Activated T-helper 1 cell treated with anti-CD3 and anti-CD28 coated beads, Interleukin-2, amount 50 U/mL, for 16 hours (primary cell): ENCODE measurements around the gene ALOX12.
"Not testable (repeated sequence)": the region's sequence is repeated elsewhere in the genome, so short reads cannot be mapped to it uniquely, and the experiment has no call there.

Source experiments
- DNase-seq, 2 donors: peaks; one replicate each; pipeline ENCODE4 v3.0.0-alpha.2; 2020; ENCODE audit warnings: low read depth in 1 of 2, low spot score in 1 of 2

ALOX12 gene, protein sequence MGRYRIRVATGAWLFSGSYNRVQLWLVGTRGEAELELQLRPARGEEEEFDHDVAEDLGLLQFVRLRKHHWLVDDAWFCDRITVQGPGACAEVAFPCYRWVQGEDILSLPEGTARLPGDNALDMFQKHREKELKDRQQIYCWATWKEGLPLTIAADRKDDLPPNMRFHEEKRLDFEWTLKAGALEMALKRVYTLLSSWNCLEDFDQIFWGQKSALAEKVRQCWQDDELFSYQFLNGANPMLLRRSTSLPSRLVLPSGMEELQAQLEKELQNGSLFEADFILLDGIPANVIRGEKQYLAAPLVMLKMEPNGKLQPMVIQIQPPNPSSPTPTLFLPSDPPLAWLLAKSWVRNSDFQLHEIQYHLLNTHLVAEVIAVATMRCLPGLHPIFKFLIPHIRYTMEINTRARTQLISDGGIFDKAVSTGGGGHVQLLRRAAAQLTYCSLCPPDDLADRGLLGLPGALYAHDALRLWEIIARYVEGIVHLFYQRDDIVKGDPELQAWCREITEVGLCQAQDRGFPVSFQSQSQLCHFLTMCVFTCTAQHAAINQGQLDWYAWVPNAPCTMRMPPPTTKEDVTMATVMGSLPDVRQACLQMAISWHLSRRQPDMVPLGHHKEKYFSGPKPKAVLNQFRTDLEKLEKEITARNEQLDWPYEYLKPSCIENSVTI

DNA sequence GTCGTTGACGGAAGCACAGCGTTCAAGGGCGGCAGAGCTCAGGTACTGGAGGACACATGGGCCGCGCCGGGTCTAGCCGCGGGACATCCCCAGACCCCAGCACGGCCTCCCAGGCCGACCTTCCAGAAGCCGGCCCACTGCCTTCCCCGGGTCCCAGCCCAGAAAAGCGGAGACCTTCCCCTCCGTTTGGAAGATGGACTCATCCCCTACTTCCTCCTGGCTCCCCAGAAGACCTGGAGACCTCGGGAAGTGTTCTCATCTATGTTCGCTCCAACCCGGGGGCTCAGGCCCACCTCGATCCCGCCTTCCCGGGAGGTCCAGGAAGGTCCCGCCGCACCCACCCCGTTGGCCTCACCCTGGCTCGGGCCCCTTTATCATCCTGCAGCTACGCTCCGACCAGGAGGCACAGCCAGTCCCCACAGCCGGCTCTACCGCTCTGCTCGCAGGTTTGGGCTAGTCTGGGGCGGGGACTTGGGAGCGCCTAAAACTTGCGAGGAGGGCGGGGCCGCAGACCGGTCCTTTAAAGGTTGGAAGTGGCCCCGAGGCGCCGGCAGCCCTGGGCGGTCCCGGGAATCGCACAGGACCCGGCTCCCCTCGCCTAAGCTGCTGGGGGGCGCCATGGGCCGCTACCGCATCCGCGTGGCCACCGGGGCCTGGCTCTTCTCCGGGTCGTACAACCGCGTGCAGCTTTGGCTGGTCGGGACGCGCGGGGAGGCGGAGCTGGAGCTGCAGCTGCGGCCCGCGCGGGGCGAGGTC lies at the start of gene ALOX12:
Gene ALOX12, plus strand, starts transcription at position 550 of the 756 bp plus-strand sequence. Its CDS starts 69 bp downstream, at position 619.
- no peak for DNase-seq

DNA sequence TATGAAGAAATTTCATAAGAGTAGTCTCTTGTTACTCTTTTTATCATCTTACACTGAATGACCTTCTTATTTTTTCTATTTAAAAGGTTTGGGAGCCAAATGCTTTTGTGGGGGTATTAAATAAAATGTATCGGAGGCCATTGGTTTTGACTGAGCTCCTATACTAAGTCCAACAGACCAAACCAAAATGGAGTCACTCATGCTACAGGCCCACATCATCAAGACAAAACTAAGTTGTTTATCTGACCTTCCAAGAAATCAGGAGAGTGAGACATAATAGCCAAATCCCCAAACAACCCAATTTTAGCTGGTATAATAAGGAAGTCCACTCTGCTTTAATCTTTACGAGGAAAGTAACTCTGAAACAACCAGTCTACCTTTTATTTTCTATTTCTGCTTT lies 48.1 kb upstream of the ALOX12 start:
- DNase-seq: no peak

DNA sequence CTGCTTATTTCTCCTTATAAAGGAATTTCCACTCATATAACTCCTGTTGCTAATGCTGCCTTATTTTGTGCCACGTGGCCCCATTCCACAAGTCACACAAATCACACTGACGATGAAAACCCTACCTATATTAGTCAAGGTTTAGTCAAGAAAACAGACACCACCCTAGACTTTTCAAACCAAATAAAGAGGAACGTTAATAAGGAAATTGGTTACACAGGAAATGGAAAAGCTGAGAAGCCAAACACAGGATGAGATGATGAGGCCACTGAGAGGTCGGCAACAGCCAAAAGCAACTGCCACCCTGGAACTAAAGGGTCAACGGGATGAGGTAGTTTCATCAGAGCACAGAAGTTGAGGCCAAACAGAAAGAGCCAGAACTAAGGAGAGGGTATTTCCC lies 47.3 kb upstream of the ALOX12 start:
- DNase-seq: no peak

DNA sequence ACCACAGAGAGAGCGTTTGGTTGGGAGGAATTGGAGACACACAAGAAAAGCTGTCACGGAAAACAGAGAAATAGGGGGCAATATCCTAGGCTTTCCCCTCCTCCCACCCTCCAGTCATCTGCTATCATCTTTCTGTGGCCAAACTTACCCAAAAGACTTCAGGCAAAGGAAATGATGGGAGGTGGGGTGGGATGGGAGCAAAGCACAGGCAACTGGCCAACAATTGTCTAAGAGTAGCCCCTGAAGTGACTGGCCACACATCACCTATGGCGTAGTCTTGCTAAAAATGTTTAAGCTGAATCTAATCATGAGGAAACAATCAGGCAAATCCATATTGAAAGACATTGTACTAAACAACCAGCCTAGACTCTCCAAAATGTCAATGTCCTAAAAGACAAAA lies 46.9 kb upstream of the ALOX12 start:
- DNase-seq: no peak

DNA sequence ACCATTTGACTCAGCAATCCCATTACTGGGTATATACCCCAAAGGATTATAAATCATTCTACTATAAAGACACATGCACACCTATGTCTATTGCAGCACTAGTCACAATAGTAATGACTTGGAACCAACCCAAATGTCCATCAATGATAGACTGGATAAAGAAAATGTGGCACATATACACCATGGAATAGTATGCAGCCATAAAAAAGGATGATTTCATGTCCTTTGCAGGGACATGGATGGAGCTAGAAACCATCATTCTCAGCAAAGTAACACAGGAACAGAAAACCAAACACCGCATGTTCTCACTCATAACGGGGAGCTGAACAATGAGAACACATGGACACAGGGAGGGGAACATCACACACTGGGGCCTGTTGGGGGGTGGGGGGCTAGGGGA lies 44.9 kb upstream of the ALOX12 start:
- not testable (repeated sequence) for DNase-seq

DNA sequence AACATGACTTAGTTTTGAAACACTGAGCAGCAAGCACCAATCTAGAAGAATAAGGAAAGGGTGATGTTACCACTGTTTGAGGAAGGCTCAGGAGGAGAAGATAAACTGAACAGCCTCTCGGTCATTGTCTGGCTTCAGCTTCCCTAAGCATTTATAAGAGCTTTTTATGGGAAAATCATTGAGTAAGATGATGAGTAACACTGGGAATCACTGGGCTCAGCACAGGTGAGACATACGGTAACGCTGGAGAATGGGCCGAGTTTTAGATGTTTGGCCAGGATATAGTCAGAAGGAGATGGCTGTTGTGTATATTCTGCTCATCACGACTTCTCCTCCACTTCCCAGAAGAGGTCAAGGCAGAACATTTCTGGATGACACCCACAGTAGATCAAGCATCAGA lies 42.2 kb upstream of the ALOX12 start:
- DNase-seq: no peak

DNA sequence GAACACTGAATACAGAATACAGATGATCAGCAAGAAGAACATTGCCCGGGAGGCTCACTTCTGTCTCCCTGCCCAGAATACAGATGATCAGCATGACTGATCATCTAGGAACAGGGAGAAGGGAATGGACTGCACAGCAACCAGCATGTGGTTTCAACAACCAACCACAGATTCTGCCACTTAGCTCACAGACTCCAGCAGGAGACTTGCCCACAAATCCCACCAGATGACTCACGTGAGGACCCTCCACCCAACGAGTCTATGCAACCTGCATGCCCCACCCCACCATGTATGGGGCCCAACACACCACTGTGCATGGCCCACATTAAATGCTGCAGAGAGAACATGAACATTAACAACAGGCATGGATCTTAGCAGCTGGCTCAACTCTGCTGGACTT lies 36.1 kb upstream of the ALOX12 start:
- DNase-seq: no peak

DNA sequence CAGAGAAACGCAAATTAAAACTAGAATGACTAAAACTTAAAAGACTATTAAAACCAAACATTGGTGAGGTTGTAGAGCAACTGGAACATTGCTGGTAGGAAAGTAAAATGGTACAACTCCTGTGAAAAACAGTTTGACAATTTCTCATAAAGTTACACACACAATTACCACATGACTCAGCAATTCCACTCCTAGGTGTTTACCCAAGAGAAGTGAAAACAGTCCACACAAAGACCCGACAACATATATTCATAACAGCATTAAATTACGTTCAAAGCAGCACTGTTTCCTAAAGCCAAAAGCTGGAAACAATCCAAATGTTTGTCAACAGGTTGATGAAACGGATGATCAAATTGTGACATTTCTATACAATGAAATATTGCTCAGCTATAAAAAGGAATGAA lies 26.5 kb upstream of the ALOX12 start:
- no peak for DNase-seq

DNA sequence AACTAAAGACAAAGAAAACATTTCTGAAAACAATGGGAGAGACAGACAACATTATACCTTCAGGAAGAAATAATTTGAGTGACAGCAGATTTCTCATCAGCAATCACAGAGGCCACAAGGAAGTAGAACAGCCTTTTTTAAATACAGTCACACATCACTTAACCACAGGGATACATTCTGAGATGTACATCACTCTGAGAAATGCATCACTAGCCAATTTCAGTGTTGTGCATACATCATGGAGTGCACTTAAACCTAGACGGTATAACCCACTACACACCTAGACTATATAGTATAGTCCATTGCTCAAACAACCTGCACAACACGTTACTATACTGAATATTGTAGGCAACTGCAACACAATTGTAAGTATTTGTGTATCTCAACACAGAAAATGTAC lies 24.9 kb upstream of the ALOX12 start:
- no peak for DNase-seq

DNA sequence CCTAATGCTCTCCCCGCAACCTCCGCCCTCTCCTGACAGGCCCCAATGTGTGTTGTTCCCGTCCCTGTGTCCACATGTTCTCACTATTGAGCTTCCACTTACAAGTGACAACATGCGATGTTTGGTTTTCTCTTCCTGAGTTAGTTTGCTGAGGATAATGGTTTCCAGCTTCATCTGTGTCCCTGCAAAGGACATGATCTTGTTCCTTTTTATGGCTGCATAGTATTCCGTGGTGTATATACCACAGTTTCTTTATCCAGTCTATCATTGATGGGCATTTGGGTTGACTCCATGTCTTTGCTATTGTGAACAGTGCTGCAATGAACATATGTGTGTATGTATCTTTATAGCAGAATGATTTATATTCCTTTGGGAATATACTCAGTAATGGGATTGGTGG lies 16.4 kb upstream of the ALOX12 start:
- DNase-seq: not testable (repeated sequence)

DNA sequence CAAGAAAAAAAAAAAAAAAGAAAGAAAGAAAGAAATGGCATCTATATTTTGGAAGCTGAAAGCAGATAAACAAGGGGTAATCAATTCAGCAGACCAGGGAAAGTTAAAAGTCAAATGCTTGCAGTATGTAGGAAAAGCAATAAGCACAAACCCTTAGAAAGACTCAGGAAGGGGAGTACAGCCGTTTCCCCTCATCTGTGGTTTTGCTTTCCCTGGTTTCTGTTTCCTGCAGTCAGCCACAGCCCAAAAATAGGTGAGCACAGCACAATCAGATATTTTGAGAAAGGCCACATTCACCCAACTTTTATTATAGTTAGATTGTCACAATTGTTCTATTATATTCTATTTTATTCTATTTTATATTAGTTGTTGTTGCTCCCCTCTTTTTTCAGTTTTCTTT lies 14.4 kb upstream of the ALOX12 start:
- DNase-seq: no peak

DNA sequence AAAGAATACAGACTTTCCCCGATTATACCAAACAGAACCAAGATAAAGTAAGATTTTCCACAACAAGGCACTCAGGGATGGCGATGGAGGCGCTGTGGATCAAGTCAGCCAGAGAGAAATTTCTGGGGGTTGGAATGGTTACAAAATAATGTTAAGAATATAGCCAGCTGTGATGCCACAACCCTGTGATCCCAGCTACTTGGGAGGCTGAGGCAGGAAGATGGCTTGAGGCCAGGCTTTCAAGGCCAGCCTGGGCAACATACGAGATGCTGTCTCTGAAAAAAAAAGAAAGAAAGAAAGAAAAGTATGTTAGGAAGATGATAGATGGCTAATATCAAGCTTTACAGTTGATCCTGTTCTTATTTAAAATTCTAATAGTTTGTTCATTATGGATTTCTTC lies 10.6 kb upstream of the ALOX12 start:
- DNase-seq: no peak

DNA sequence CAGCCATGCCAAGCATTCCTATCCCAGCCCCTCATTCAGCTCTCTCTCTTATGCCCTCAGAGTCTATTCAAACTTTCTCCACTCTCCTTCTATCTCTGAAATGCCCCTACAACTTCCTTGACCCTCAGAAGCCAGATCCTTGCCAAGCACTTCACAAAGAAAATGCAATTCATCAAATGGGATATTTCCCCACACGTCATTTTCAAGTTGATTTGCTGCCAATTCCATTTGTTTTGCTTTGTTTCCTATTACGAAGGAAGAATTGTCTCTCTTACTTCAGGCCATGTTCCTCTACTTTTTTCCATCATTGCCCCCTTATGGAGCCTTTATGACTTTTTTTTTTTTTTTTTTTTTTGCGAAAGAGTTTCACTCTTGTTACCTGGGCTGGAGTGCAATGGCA lies 9.2 kb upstream of the ALOX12 start:
- DNase-seq: no peak

DNA sequence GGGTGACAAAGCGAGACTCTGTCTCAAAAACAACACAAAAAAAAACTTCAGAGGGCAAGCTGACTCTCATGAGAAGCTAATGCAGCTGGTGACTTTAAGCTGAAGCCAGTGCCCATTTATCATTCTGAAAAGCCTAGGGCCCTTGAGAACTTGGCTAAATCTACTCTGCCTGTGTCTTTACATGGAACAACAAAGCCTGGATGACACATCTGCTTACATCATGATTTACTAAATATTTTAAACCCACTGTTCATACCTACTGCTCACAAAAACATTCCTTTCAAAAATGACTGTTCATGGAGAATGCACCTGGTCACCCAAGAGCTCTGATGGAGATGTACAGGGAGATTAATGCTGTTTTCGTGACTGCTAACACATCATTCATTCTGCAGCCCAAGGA lies 6.1 kb upstream of the ALOX12 start:
- no peak for DNase-seq

DNA sequence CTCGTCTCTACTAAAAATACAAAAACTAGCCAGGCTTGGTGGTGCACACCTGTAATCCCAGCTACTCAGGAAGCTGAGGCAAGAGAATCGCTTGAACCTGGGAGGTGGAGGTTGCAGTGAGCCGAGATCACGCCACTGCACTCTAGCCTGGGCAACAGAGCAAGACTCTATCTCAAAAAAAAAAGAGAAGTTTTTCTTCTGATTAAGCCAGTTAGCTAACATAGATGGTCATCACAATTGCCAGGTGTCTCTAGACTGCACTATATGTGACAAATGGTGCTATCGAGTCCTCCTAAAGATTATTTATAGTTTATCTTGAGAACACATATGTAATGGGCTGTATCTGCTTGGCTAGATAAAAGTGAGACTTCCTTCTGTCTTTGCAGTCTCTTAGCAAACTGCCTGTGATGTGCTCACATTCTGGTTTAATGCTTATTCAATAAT lies 2.2 kb upstream of the ALOX12 start:
- DNase-seq: not testable (repeated sequence)

DNA sequence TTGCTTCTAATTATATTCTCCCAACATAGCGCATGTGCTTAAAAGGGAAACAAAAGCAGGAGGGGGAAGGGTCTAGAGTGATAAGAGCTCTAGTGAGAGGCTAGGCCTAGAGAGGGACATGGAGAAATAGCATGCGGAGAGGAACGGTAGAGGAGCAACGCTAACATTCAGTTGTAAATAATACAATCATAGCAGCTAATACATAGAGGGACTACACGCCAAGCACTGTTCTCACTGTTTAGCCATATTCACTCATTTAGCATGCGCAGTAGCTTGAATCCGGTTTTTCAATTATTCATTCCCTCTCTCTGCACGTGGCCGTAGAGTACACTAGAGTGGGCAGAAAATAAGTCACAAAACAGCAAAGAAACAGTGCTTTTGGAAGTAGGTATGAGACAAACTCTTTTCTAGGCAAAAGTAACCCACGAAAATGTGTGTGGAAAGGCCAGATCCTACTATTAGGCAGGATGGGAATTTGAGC lies 1.7 kb upstream of the ALOX12 start:
- no peak for DNase-seq

DNA sequence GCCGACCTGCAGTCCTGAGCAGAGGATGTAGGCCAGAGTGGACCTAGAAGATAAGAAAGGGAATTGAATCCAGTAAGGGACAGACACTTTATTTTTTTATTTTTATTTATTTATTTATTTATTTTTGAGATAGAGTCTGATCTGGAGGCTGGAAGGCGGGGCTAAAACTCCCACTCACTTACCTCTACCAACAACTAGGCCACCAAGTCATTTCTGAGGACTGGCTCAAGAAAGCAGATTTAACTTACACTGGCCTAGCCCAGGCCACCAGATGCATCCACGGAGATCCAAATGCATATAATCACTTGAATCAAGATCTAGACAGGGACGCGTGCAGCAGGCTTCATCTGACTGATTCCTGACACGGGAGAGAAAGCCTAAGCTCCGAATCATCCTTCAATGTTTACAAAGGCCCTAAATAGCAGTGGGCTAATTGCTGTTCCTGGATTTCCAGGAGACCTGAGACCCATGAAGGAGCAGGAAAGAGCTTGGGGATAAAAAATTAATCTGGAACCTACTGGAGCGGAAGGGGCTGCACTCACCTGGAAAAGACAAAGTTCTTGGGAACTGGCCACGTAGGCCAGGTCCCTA lies 1.1 kb upstream of the ALOX12 start:
- DNase-seq: no peak

DNA sequence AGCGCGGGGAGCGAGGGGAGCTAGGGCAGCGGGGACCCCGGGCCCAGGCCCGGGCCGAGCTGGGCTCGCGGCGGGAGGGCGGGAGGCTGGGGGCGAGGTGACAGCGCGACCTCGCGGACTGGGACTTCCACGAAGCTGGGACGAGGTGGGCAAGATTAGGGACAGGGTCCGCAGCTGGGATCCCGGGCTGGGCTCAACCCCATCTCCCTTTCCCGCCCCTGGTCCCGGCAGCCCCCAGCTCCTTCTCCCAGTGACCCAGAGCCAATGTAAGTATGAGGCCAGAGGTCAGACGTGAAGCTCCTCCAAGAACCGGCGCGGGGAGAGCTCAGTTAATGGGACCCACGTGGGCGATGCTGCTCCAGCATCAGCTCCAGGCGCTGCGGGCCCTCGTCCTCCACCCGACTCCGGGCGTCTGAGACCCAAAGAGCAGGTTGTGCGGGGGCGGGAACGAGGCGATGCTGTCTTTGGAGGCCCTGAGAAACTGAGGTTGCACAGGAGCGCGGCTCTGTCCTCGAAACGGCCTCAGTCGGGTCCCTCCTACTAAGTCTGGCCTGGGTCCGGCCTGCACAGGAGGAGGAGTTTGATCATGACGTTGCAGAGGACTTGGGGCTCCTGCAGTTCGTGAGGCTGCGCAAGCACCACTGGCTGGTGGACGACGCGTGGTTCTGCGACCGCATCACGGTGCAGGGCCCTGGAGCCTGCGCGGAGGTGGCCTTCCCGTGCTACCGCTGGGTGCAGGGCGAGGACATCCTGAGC lies 585 bp downstream of the ALOX12 start:
- DNase-seq: no peak

DNA sequence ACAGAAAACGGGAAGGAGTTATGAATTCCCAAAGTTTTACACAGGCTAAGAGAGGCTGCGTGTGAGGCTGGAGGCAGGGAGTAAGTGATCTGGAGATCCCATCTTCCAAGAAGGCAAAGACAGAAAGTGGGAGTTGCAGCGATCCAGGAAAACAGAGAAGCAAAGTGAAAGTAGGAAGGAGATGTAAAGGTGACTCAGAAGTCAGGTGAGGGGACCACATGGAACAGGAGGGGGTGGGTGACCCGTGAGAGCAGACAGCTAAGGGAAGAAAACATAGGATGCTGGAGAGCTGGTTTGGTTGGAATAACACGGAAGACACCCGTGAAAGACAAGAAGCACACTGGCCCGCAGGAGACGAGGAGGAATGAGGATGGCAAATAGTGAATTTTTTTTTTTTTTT lies 1.3 kb downstream of the ALOX12 start:
- DNase-seq: no peak

DNA sequence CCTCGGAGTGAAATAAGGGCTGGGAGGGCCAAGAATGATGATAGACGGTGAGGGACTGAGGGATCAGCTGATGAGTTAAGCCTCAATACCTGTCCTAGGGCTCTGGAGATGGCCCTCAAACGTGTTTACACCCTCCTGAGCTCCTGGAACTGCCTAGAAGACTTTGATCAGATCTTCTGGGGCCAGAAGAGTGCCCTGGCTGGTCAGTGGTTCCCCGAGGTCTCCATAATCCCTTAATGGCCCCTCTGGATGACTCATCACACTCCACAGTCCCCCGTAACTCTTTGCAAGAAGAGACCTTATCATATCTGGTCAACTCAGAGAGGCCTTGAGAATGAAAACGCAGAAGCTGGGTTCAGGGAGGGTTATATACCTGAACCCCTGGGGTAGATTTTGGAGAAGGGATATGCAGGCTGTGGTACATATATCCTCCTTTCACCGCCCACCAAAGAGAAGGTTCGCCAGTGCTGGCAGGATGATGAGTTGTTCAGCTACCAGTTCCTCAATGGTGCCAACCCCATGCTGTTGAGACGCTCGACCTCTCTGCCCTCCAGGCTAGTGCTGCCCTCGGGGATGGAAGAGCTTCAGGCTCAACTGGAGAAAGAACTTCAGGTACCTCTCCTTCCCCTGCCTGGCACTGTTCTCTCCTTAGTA lies 3.1 kb downstream of the ALOX12 start:
- DNase-seq: no peak
